Aorta (tissue), 5 donors: ENCODE results near the gene TMC3. TPM values are rescaled to one million over a fixed set of nuclear protein-coding genes. Genes with fewer than 3 reads are reported as not detected.

Source experiments
- ATAC-seq: fragments of 200-7000 bp; cut with Tn5 transposase; one replicate; pipeline ENCODE4 v1.9.1; 2022; ENCODE audit warnings: moderate library complexity; ENCODE audit not compliant: low FRiP score
- DNase-seq, 2 donors: peaks; one replicate each; pipeline ENCODE4 v3.0.0-alpha.2; 2020
- H3K27ac ChIP-seq, 2 donors: one replicate each; pipeline ENCODE4 v1.5.1; 2013; ENCODE audit warnings: low read length in 2 of 2, mild to moderate bottlenecking in 2 of 2, moderate library complexity in 2 of 2, control low read depth in 1 of 2, inconsistent platforms in 1 of 2, low read depth in 1 of 2
- H3K27me3 ChIP-seq, 2 donors: one replicate each; pipeline ENCODE4 v1.6.1; 2013; ENCODE audit warnings: control low read depth in 1 of 2, low read length in 1 of 2, mild to moderate bottlenecking in 1 of 2, moderate library complexity in 1 of 2; ENCODE audit not compliant: insufficient read depth in 2 of 2, control insufficient read depth in 1 of 2
- H3K36me3 ChIP-seq, 2 donors: one replicate each; pipeline ENCODE4 v1.6.1; 2013; ENCODE audit warnings: control low read depth in 1 of 2, low read length in 1 of 2, mild to moderate bottlenecking in 1 of 2; ENCODE audit not compliant: insufficient read depth in 2 of 2, control insufficient read depth in 1 of 2
- H3K4me1 ChIP-seq, 2 donors: one replicate each; pipeline ENCODE4 v1.6.1; 2013; ENCODE audit warnings: low read length in 2 of 2, control low read depth in 1 of 2, mild to moderate bottlenecking in 1 of 2, moderate library complexity in 1 of 2; ENCODE audit not compliant: insufficient read depth in 2 of 2, control insufficient read depth in 1 of 2
- H3K4me3 ChIP-seq, 2 donors: one replicate each; pipeline ENCODE4 v1.5.1; 2013; ENCODE audit warnings: low read length in 2 of 2, control low read depth in 1 of 2, mild to moderate bottlenecking in 1 of 2
- H3K9me3 ChIP-seq: one replicate; pipeline ENCODE4 v1.6.1; 2013; ENCODE audit warnings: mild to moderate bottlenecking, low read length; ENCODE audit not compliant: control insufficient read depth
- WGBS, 2 donors: extraction: QIAGEN DNeasy Blood & Tissue Kit; methylation state at CpG; one replicate each; pipeline ENCODE4 v1.1.7; 2013; 5-methylcytosine and 5-hydroxymethylcytosine counted together
- intact Hi-C, 2 donors: fragments of 100-400 bp; cut with DNase I; formaldehyde crosslinking; loops; one replicate each; pipeline versions ENCODE4 v1.14.2 to v1.15.0; 2022
- polyA plus RNA-seq, 2 donors: library from polyadenylated mRNA; stranded (reverse); fragments of 200-250 nt; gene quantifications; one replicate each; pipeline ENCODE4 v1.2.3, GENCODE V29; 2013
- total RNA-seq, 2 donors: library from RNA; stranded (reverse); fragmentation: NEBNext Ultra II Directional; extraction: Animal tissue kit (Norgen Biotek cat#: 25700); gene quantifications; one replicate each; pipeline ENCODE4 v1.2.1, GENCODE V29; 2021
- donor health status: healthy with polysubstance abuse.
- donor health status: Bipolar disorder and iron deficiency.
- donor health status: DM: no; HTN: no; CAD: no.
- donor health status: DM: no; HTN: no; CAD: no.
- donor health status: DM: yes; HTN: yes; CAD: no.

Gene TMC3
- total and polyA plus RNA-seq, 4 donors, result 0.81 TPM; not detected in 3

GRCh38 chr15:81388436-81388770 lies 14.4 kb upstream of the TMC3 start:
- H3K9me3 ChIP-seq, result peaks cover 1% of the 10 kb centered on the region
- 78 to 87% methylated on average over 1 of the region's 1 CpG for WGBS, 2 donors
- H3K4me3 ChIP-seq, result no peak overlapping the region
- DNase-seq, result no peak
- no peaks in the 10 kb centered on the region for H3K4me1 ChIP-seq
- intact Hi-C loops, result no loop called here
- no peak overlapping the region for H3K27ac ChIP-seq
- H3K36me3 ChIP-seq, result no peaks in the 10 kb centered on the region
- H3K27me3 ChIP-seq, result peaks cover 0 to 2% of the 10 kb centered on the region in 2 donors
- no peak for ATAC-seq

GRCh38 chr15:81387621-81388435 lies 13.8 kb upstream of the TMC3 start:
- H3K27ac ChIP-seq, result no peak overlapping the region
- H3K27me3 ChIP-seq, result peaks cover 0 to 2% of the 10 kb centered on the region in 2 donors
- intact Hi-C loops, result no loop called here
- H3K4me3 ChIP-seq, result no peak overlapping the region
- DNase-seq (no peak), ATAC-seq (no peak)
- H3K36me3 ChIP-seq, result no peaks in the 10 kb centered on the region
- WGBS, 2 donors, result 83 to 86% methylated on average over 12 of the region's 12 CpGs
- H3K9me3 ChIP-seq, result no peaks in the 10 kb centered on the region
- H3K4me1 ChIP-seq, result no peaks in the 10 kb centered on the region

- no peaks in the 10 kb centered on the region for H3K36me3 ChIP-seq
- intact Hi-C loops, result no loop called here
- WGBS, 2 donors, result 52 to 64% methylated on average over 2 of the region's 2 CpGs
- no peak for ATAC-seq
- no peaks in the 10 kb centered on the region for H3K9me3 ChIP-seq
- peaks cover 0 to 2% of the 10 kb centered on the region in 2 donors for H3K27me3 ChIP-seq
- H3K27ac ChIP-seq, result no peak overlapping the region
- no peak overlapping the region for H3K4me3 ChIP-seq
- no peak for DNase-seq
- H3K4me1 ChIP-seq, result no peaks in the 10 kb centered on the region
Measured at GRCh38 chr15:81386947-81387346, 12.9 kb upstream of the TMC3 start.

- 98% methylated on average over 4 of the region's 4 CpGs for WGBS, 2 donors
- intact Hi-C loops, result no loop called here
- no peak for ATAC-seq
Measured at GRCh38 chr15:81385721-81386076, 11.7 kb upstream of the TMC3 start.

GRCh38 chr15:81384891-81385720 lies 11.1 kb upstream of the TMC3 start:
- Histone ChIP-seq H3K9me3 (no peaks in the 10 kb centered on the region), H3K36me3 (no peaks in the 10 kb centered on the region), H3K27me3 (peaks cover 0 to 2% of the 10 kb centered on the region in 2 donors), H3K4me3 (no peak overlapping the region), H3K27ac (no peak overlapping the region), H3K4me1 (no peaks in the 10 kb centered on the region)
- no peak for DNase-seq
- no peak for ATAC-seq
- intact Hi-C loops, result no loop called here
- 88 to 94% methylated on average over 6 of the region's 6 CpGs for WGBS, 2 donors

More at GRCh38 chr15:81385721-81386076, 11.7 kb upstream of the TMC3 start:
- H3K4me3 ChIP-seq, result no peak overlapping the region
- no peaks in the 10 kb centered on the region for H3K9me3 ChIP-seq
- H3K27me3 ChIP-seq, result peaks cover 0 to 2% of the 10 kb centered on the region in 2 donors
- H3K27ac ChIP-seq, result no peak overlapping the region
- no peaks in the 10 kb centered on the region for H3K4me1 ChIP-seq
- no peaks in the 10 kb centered on the region for H3K36me3 ChIP-seq
- DNase-seq, result no peak

GRCh38 chr15:81381720-81382119 lies 7.7 kb upstream of the TMC3 start:
- no peak overlapping the region for H3K27ac ChIP-seq
- no peaks in the 10 kb centered on the region for H3K36me3 ChIP-seq
- intact Hi-C loops, result no loop called here
- H3K9me3 ChIP-seq, result no peaks in the 10 kb centered on the region
- peaks cover 0 to 2% of the 10 kb centered on the region in 2 donors for H3K27me3 ChIP-seq
- WGBS, 2 donors, result 55 to 61% methylated on average over 2 of the region's 2 CpGs
- no peak for ATAC-seq
- DNase-seq, result no peak
- no peaks in the 10 kb centered on the region for H3K4me1 ChIP-seq
- no peak overlapping the region for H3K4me3 ChIP-seq

GRCh38 chr15:81380668-81381067 lies 6.7 kb upstream of the TMC3 start:
- Histone ChIP-seq H3K36me3 (no peaks in the 10 kb centered on the region), H3K9me3 (no peaks in the 10 kb centered on the region), H3K27ac (no peak overlapping the region), H3K4me3 (no peak overlapping the region), H3K27me3 (peaks cover 0 to 2% of the 10 kb centered on the region in 2 donors), H3K4me1 (no peaks in the 10 kb centered on the region)
- ATAC-seq (no peak), DNase-seq (no peak)
- 93 to 96% methylated on average over 2 of the region's 2 CpGs for WGBS, 2 donors
- intact Hi-C loops, result no loop called here

- 86 to 88% methylated on average over 3 of the region's 3 CpGs for WGBS, 2 donors
Measured at GRCh38 chr15:81380203-81380602, 6.2 kb upstream of the TMC3 start.

GRCh38 chr15:81379269-81379668 lies 5.3 kb upstream of the TMC3 start:
- no peaks in the 10 kb centered on the region for H3K36me3 ChIP-seq
- intact Hi-C loops, result no loop called here
- no peak overlapping the region for H3K4me3 ChIP-seq
- DNase-seq (no peak), ATAC-seq (peak; percentile 61)
- H3K4me1 ChIP-seq, result no peaks in the 10 kb centered on the region
- no peaks in the 10 kb centered on the region for H3K27me3 ChIP-seq
- no peaks in the 10 kb centered on the region for H3K9me3 ChIP-seq
- WGBS, 2 donors, result 44 to 52% methylated on average over 9 of the region's 9 CpGs
- H3K27ac ChIP-seq, result no peak overlapping the region

More at GRCh38 chr15:81380203-81380602, 6.2 kb upstream of the TMC3 start:
- no peak for ATAC-seq
- no peak for DNase-seq
- Histone ChIP-seq H3K4me3 (no peak overlapping the region), H3K36me3 (no peaks in the 10 kb centered on the region), H3K9me3 (no peaks in the 10 kb centered on the region), H3K27ac (no peak overlapping the region), H3K4me1 (no peaks in the 10 kb centered on the region), H3K27me3 (peaks cover 0 to 2% of the 10 kb centered on the region in 2 donors)
- intact Hi-C loops, result no loop called here
